Activated CD8-positive, alpha-beta memory T cell treated with anti-CD3 and anti-CD28 coated beads for 24 hours (primary cell): ENCODE results near the gene SNAP25.

Source experiments
- DNase-seq: peaks from one replicate; pipeline ENCODE4 v3.0.0-alpha.2; 2020

SNAP25 gene

DNA sequence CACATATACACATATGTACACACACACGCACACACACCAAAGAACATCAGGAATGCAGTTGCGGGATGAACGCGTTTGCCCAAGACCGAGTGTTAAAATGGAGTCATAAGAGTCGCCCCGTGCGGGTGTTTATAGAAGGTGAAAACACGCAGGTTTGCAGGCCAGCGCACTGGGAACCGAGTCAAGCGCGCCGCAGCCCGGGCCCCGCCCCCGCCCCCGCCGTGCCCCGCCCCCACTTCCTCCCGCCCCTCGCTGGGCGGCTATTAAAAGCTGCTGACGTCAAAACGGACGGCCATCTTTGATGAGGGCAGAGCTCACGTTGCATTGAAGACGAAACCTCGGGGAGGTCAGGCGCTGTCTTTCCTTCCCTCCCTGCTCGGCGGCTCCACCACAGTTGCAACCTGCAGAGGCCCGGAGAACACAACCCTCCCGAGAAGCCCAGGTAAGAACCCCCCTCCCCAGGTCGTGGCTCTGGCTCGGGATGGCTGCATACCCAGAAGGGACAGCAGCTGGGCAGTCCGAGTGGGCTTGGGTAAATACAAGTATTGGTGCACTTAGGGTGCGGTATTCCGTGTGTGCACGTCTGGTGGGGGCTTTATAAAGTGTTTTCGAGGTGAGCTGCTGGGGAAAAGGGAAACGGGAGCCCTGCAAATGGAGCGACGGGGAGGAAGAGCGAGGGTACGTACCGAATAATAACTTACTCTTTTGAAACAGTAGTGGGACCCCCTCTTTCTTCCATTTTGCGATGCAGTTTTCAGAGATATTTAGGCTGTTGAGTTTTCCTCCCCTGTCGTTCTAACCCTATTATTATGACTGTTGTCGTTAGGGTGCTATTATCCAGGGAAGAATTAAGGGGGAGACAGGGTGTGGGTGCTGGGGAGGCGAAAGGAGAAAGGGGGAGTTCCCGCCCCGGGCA is at the start of gene SNAP25:
TSS of gene SNAP25 (plus strand) at position 295 of the 916 bp plus-strand sequence. CDS start 56,662 bp downstream, outside the sequence.
- peak; percentile 59 for DNase-seq

DNA sequence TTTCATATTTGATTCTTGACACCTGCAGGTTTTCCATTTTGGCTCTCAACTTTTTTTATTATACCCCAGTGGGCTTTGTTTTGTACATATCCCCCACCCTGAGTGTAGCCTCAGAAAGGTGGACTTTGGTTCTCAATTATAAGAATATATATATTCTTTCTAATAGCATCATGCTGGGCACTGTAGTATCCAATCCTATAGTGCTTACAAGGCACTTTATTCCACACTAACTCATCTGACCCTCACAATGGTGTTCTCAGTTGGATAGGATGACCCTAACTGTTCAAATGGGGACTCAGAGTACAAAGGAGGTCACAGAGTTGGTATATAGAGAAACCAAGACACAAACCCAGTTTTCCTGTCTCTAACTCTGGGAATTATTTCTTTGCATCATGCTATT is 48.9 kb upstream of the SNAP25 start:
- DNase-seq, result no peak

GRCh38 chr20:10170261-10170660 is 48.4 kb upstream of the SNAP25 start:
- no peak for DNase-seq

- peak; percentile 56 for DNase-seq
Measured at GRCh38 chr20:10171864-10172751, 46.5 kb upstream of the SNAP25 start.

DNA sequence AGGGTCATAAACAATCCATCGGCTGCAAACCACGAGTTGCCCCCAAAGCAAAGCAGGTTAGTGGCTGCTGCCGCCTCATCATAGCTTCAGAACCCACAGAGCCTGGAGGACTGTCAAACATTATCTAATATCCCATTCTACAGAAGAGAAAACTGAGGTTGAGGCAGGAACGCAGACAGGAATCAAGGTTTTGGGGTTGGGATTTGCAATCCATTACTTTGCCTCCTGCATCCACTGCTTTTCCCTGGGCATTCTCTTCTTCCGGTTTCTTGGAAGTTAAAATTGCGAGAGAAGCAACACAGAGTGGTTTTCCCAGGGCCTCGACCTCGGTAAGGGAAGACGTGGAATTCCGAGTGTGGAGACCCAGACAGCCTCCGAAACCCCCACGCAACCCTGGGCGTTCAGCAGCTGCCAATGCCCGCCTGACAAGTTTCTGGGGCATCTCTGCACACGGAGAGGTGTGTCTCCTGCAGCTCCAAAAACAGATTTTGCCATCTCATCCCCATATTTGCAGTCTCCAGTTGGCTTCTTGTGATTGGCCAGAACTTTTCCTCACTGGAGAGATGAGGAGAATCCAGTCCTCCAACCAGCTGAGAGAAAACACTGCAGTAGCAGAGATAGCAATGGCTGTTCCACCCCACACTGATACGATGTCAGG is 45.5 kb upstream of the SNAP25 start:
- no peak for DNase-seq

DNA sequence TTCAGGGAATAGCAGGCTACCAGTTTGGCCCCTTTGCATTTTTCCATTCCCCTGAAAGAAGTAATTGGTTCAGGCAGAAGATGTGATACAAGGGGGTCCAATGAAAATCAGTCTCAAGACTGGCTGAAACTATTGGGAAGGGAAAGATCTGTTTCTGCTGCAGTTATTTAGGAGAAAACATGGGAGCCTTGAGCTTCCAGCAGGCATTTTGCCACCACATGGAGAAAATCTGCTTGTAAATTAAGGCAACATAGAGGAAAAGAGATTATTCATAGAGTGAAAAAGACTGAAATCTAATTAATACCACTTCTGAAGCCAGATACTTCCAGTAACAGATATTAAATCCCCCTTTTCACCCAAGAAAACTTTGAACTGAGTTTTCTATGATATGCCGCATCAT is 44.2 kb upstream of the SNAP25 start:
- no peak for DNase-seq

DNA sequence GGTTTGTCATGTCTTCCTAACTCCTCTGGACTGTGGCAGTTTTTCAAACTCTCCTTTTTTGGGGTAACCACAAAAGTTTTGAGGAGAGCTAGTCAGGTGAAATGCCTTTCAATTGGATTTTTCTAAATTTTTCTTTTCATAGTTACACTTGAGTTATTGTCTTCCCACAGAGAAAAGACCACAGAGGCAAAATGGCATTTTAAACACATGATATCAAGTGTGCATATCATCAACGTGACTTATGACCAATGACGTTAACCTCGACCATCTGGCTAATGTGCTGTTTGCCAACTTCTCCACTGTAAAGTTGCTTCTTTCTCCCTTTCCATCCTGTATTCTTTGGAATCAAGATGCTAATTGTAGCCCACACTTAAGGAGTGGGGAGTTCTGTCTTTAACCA is 41.3 kb upstream of the SNAP25 start:
- DNase-seq, result no peak

- DNase-seq, result no peak
Measured at GRCh38 chr20:10178091-10178490, 40.5 kb upstream of the SNAP25 start.

- DNase-seq, result no peak
Measured at GRCh38 chr20:10178727-10179313, 39.8 kb upstream of the SNAP25 start.

GRCh38 chr20:10179574-10180298 is 38.9 kb upstream of the SNAP25 start:
- DNase-seq, result no peak

DNA sequence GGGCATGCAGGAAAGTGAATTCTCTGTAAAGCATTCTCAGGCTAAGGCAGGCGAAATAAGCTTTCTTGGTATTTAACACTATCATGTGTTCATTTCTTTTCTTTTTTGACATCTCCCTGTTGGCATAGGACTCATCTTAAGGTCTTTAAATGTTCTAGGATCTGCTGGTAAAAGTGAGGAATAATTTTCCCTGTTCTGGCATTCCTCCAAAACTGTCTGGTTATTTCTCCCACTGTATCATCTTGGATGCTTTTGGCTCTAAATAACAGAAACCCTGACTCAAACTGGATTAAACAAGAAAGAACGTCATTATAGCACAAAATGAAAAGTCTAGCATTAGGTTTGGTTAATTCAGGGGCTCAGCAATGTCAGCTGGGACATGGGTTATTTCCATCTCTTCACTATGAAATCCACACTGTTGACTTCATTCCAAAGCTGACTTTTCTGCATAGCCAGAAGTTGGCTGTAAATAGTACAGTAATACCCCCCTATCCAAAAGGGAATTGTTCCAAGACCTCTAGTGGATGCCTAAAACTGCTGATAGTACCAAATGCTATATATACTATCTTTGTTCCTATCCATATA is 37.9 kb upstream of the SNAP25 start:
- DNase-seq, result no peak

- no peak for DNase-seq
Measured at GRCh38 chr20:10185741-10186558, 32.7 kb upstream of the SNAP25 start.

DNA sequence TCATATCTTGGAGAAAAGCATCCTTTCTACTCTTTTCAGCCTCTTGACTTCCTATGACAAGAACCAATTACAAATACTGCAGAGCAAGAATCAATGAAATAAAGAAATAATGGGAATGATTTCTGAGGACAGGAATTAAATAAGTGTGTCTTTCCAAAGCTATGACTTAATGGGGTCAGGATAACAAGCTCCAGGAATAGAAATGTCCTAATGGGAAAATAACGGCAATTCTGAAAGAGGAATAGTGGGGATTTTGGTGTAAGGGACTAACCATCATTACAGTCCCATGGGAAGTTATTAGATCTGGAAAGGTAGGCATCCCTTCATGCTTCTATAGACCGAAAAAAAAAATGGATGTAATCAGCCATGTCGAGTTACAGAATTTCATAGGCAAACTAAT is 28.2 kb upstream of the SNAP25 start:
- no peak for DNase-seq

GRCh38 chr20:10192171-10192570 is 26.5 kb upstream of the SNAP25 start:
- no peak for DNase-seq

- no peak for DNase-seq
Measured at GRCh38 chr20:10194166-10194565, 24.5 kb upstream of the SNAP25 start.

- no peak for DNase-seq
Measured at GRCh38 chr20:10200330-10200729, 18.3 kb upstream of the SNAP25 start.

DNA sequence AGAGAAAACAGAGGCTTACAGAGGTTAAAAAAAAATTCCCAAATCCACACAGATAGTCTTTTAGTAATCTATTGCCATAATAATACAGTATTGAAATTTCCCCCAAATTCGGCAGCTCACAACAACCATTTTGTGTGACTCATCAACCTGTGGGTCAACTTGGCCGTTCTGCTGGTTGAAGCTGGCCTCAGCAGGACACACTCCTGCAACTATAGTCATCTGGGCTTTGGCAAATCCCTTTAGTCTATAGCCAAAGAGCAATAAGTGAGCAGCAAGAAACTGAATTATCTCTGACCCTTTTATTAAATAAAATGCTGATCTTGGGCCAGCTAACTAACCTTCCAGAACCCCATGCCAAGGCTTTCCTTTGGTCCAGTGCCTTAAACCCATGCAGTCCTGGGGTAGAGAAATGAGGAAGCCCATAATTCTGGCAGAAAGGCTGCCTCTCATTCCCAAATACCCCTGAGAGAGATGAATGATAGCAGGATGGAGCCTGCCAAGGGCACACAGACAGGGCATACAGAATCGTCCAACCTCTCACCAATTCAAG is 17.2 kb upstream of the SNAP25 start:
- no peak for DNase-seq

- DNase-seq, result no peak
Measured at GRCh38 chr20:10209091-10209490, 9.5 kb upstream of the SNAP25 start.

- no peak for DNase-seq
Measured at GRCh38 chr20:10213526-10213925, 5.1 kb upstream of the SNAP25 start.

GRCh38 chr20:10216146-10216791 is 2.4 kb upstream of the SNAP25 start:
- no peak for DNase-seq
